Measurements from ENCODE around the gene ITGBL1. TPM values are rescaled to one million over a fixed set of nuclear protein-coding genes. Genes with fewer than 3 reads are reported as not detected.

The ITGBL1 gene
- total RNA-seq, 1 experiment from 2014 or later: 0.22 TPM

DNA sequence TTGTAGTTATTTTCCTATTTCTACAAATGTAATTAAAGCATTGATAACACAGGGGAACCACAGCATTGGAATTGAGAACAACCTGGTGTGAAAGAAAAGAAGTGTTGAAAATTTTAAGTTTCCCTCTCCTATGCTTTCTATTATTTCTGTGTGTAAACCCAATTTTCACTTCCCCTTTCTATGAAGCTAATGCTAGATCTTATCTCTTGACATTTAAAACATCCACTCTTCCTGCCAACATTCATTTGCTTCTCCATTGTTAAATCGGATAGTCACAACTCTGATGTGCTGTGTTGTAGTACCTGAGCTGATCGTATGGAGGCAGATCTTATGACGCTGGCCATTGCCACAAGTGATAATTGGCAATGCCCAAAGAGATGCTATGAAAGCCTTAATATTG, 203.0 kb downstream of the ITGBL1 start:
- ChIA-PET POLR2A (no interaction called here), CTCF (no interaction called here)
- ATAC-seq: no peak
- Mint-ChIP-seq H3K27me3 (ENCODE audit: low read depth) (no peaks in the 10 kb centered on the region), H3K27ac (no peak overlapping the region), H3K36me3 (no peaks in the 10 kb centered on the region), H3K4me1 (peaks cover 5% of the 10 kb centered on the region), H3K9me3 (peaks cover 17% of the 10 kb centered on the region), H3K4me3 (no peak overlapping the region)
- TF ChIP-seq, protein P1, sequence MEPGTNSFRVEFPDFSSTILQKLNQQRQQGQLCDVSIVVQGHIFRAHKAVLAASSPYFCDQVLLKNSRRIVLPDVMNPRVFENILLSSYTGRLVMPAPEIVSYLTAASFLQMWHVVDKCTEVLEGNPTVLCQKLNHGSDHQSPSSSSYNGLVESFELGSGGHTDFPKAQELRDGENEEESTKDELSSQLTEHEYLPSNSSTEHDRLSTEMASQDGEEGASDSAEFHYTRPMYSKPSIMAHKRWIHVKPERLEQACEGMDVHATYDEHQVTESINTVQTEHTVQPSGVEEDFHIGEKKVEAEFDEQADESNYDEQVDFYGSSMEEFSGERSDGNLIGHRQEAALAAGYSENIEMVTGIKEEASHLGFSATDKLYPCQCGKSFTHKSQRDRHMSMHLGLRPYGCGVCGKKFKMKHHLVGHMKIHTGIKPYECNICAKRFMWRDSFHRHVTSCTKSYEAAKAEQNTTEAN (CRISPR knock-in tag; IDR thresholded peaks at IDR 0.05): no peak
- TF ChIP-seq, protein P2, sequence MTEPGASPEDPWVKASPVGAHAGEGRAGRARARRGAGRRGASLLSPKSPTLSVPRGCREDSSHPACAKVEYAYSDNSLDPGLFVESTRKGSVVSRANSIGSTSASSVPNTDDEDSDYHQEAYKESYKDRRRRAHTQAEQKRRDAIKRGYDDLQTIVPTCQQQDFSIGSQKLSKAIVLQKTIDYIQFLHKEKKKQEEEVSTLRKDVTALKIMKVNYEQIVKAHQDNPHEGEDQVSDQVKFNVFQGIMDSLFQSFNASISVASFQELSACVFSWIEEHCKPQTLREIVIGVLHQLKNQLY (CRISPR knock-in tag; IDR thresholded peaks at IDR 0.05): no peak
- TF ChIP-seq ZNF423 (CRISPR knock-in tag; IDR thresholded peaks at IDR 0.05) (no peak), NR3C1 (CRISPR knock-in tag; conservative IDR thresholded peaks at IDR 0.05; ENCODE audit: low read depth) (no peak), ZNF232 (CRISPR knock-in tag; IDR thresholded peaks at IDR 0.05) (no peak), CREM (CRISPR knock-in tag; IDR thresholded peaks at IDR 0.05) (no peak), MXD4 (CRISPR knock-in tag; IDR thresholded peaks at IDR 0.05; ENCODE audit: borderline replicate concordance) (no peak), ETV6 (CRISPR knock-in tag; IDR thresholded peaks at IDR 0.05) (no peak), NR1H2 (CRISPR knock-in tag; IDR thresholded peaks at IDR 0.05) (no peak), SOX15 (CRISPR knock-in tag; IDR thresholded peaks at IDR 0.05) (no peak)
- TF ChIP-seq, protein P3, sequence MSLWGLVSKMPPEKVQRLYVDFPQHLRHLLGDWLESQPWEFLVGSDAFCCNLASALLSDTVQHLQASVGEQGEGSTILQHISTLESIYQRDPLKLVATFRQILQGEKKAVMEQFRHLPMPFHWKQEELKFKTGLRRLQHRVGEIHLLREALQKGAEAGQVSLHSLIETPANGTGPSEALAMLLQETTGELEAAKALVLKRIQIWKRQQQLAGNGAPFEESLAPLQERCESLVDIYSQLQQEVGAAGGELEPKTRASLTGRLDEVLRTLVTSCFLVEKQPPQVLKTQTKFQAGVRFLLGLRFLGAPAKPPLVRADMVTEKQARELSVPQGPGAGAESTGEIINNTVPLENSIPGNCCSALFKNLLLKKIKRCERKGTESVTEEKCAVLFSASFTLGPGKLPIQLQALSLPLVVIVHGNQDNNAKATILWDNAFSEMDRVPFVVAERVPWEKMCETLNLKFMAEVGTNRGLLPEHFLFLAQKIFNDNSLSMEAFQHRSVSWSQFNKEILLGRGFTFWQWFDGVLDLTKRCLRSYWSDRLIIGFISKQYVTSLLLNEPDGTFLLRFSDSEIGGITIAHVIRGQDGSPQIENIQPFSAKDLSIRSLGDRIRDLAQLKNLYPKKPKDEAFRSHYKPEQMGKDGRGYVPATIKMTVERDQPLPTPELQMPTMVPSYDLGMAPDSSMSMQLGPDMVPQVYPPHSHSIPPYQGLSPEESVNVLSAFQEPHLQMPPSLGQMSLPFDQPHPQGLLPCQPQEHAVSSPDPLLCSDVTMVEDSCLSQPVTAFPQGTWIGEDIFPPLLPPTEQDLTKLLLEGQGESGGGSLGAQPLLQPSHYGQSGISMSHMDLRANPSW (CRISPR knock-in tag; conservative IDR thresholded peaks at IDR 0.05; ENCODE audit: low read depth): no peak
- TF ChIP-seq, protein P4, sequence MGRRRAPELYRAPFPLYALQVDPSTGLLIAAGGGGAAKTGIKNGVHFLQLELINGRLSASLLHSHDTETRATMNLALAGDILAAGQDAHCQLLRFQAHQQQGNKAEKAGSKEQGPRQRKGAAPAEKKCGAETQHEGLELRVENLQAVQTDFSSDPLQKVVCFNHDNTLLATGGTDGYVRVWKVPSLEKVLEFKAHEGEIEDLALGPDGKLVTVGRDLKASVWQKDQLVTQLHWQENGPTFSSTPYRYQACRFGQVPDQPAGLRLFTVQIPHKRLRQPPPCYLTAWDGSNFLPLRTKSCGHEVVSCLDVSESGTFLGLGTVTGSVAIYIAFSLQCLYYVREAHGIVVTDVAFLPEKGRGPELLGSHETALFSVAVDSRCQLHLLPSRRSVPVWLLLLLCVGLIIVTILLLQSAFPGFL (CRISPR knock-in tag; IDR thresholded peaks at IDR 0.05; ENCODE audit: borderline replicate concordance): no peak
- TF ChIP-seq, protein P5, sequence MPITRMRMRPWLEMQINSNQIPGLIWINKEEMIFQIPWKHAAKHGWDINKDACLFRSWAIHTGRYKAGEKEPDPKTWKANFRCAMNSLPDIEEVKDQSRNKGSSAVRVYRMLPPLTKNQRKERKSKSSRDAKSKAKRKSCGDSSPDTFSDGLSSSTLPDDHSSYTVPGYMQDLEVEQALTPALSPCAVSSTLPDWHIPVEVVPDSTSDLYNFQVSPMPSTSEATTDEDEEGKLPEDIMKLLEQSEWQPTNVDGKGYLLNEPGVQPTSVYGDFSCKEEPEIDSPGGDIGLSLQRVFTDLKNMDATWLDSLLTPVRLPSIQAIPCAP (CRISPR knock-in tag; IDR thresholded peaks at IDR 0.05): no peak
- TF ChIP-seq, protein P6, sequence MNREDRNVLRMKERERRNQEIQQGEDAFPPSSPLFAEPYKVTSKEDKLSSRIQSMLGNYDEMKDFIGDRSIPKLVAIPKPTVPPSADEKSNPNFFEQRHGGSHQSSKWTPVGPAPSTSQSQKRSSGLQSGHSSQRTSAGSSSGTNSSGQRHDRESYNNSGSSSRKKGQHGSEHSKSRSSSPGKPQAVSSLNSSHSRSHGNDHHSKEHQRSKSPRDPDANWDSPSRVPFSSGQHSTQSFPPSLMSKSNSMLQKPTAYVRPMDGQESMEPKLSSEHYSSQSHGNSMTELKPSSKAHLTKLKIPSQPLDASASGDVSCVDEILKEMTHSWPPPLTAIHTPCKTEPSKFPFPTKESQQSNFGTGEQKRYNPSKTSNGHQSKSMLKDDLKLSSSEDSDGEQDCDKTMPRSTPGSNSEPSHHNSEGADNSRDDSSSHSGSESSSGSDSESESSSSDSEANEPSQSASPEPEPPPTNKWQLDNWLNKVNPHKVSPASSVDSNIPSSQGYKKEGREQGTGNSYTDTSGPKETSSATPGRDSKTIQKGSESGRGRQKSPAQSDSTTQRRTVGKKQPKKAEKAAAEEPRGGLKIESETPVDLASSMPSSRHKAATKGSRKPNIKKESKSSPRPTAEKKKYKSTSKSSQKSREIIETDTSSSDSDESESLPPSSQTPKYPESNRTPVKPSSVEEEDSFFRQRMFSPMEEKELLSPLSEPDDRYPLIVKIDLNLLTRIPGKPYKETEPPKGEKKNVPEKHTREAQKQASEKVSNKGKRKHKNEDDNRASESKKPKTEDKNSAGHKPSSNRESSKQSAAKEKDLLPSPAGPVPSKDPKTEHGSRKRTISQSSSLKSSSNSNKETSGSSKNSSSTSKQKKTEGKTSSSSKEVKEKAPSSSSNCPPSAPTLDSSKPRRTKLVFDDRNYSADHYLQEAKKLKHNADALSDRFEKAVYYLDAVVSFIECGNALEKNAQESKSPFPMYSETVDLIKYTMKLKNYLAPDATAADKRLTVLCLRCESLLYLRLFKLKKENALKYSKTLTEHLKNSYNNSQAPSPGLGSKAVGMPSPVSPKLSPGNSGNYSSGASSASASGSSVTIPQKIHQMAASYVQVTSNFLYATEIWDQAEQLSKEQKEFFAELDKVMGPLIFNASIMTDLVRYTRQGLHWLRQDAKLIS (CRISPR knock-in tag; IDR thresholded peaks at IDR 0.05; ENCODE audit: borderline replicate concordance): no peak
- DNase-seq (ENCODE audit: low spot score): no peak

DNA sequence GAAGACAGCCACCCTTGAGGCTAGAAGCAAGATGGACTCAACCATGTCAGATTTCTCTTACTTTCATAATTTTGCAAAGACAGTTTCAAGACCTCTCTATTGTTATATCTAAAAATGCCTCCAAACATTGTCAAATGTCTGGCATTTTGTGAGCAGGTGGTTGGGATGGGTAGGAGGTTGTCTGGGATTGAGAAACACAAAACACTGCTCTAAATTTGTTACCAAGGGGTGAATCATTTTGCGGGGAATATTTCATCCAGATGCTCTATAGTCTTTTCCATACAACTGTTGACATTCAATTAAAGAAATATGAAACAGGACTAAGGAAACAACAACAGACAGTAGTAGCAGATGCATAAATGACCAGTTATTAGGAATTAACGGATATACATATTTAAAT, 208.2 kb downstream of the ITGBL1 start:
- H3K27ac Mint-ChIP-seq: no peak overlapping the region
- DNase-seq (ENCODE audit: low spot score): no peak
- H3K9me3 Mint-ChIP-seq: no peaks in the 10 kb centered on the region
- no peaks in the 10 kb centered on the region for H3K36me3 Mint-ChIP-seq
- H3K4me1 Mint-ChIP-seq: peaks cover 9% of the 10 kb centered on the region
- ChIA-PET POLR2A (no interaction called here), CTCF (no interaction called here)
- H3K4me3 Mint-ChIP-seq: no peak overlapping the region
- ATAC-seq: no peak
- H3K27me3 Mint-ChIP-seq (ENCODE audit: low read depth): no peaks in the 10 kb centered on the region
- TF ChIP-seq ZNF121 (CRISPR knock-in tag; IDR thresholded peaks at IDR 0.05) (no peak), OVOL2 (CRISPR knock-in tag; IDR thresholded peaks at IDR 0.05; ENCODE audit: borderline replicate concordance) (no peak), KAT7 (CRISPR knock-in tag; IDR thresholded peaks at IDR 0.05; ENCODE audit: borderline replicate concordance) (no peak), NR2C2 (CRISPR knock-in tag; IDR thresholded peaks at IDR 0.05) (no peak), ZNF317 (CRISPR knock-in tag; IDR thresholded peaks at IDR 0.05; ENCODE audit: borderline replicate concordance, low read depth) (no peak)
- TF ChIP-seq, protein P7, sequence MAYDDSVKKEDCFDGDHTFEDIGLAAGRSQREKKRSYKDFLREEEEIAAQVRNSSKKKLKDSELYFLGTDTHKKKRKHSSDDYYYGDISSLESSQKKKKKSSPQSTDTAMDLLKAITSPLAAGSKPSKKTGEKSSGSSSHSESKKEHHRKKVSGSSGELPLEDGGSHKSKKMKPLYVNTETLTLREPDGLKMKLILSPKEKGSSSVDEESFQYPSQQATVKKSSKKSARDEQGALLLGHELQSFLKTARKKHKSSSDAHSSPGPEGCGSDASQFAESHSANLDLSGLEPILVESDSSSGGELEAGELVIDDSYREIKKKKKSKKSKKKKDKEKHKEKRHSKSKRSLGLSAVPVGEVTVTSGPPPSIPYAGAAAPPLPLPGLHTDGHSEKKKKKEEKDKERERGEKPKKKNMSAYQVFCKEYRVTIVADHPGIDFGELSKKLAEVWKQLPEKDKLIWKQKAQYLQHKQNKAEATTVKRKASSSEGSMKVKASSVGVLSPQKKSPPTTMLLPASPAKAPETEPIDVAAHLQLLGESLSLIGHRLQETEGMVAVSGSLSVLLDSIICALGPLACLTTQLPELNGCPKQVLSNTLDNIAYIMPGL (CRISPR knock-in tag; IDR thresholded peaks at IDR 0.05): no peak
- TF ChIP-seq, protein P8, sequence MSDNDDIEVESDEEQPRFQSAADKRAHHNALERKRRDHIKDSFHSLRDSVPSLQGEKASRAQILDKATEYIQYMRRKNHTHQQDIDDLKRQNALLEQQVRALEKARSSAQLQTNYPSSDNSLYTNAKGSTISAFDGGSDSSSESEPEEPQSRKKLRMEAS (CRISPR knock-in tag; IDR thresholded peaks at IDR 0.05): no peak
- TF ChIP-seq, protein P9, sequence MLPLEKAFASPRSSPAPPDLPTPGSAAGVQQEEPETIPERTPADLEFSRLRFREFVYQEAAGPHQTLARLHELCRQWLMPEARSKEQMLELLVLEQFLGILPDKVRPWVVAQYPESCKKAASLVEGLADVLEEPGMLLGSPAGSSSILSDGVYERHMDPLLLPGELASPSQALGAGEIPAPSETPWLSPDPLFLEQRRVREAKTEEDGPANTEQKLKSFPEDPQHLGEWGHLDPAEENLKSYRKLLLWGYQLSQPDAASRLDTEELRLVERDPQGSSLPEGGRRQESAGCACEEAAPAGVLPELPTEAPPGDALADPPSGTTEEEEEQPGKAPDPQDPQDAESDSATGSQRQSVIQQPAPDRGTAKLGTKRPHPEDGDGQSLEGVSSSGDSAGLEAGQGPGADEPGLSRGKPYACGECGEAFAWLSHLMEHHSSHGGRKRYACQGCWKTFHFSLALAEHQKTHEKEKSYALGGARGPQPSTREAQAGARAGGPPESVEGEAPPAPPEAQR (CRISPR knock-in tag; IDR thresholded peaks at IDR 0.05): no peak
